IPS-NIHi11 (cell line): Measurements from ENCODE around the gene FALEC.

Experiments
- DNase-seq: peaks from one replicate; pipeline ENCODE4 v3.0.0; 2012; ENCODE audit warnings: mixed read lengths, low spot score

Gene FALEC

GRCh38 chr1:150515328-150516049 is at the start of gene FALEC:
Gene FALEC, plus strand, starts transcription at chr1:150515752.
- peak; percentile 100 for DNase-seq

- DNase-seq = no peak
These were observed 48.6 kb upstream of the FALEC start for GRCh38 chr1:150466964-150467363.

- no peak for DNase-seq
These were observed 46.3 kb upstream of the FALEC start for GRCh38 chr1:150469291-150469690.

DNA sequence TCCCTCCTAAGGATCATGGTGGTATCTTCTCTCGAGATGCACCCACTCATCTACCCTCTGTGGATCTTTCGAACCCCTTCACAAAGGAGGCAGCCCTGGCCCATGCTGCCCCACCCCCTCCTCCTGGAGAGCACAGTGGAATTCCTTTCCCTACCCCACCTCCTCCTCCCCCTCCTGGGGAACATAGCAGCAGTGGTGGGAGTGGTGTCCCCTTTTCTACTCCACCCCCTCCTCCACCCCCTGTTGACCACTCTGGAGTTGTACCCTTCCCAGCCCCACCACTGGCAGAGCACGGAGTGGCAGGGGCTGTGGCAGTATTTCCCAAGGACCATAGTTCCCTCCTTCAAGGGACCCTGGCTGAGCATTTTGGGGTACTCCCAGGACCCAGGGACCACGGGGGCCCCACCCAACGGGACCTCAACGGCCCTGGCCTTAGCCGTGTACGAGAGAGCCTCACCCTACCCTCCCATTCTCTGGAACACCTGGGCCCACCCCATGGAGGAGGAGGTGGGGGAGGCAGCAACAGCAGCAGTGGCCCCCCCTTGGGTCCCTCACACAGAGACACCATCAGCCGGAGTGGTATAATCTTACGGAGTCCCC is 42.9 kb upstream of the FALEC start:
- peak; percentile 59 for DNase-seq

GRCh38 chr1:150473659-150474058 is 41.9 kb upstream of the FALEC start:
- DNase-seq = no peak

GRCh38 chr1:150474869-150475268 is 40.7 kb upstream of the FALEC start:
- DNase-seq = no peak

DNA sequence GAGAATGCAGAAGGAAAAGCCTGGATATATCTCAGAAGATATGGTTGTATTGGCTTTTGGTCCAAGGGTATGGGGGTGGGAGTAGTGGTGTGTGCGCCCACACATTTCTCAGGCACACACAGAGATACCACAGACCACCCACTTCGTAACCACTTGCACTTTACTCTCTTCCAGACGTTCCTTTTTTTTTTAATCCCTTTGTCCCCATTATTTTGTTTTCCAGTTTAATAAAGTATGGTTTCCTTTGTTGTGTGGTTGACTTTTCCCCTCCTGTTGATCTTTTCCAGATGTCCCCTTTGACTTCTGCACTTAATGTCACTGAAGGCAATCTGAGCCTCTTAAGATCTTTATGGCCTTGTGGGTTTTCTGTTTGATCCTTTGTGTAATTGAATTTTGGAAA is 38.8 kb upstream of the FALEC start:
- DNase-seq = no peak

GRCh38 chr1:150477320-150477719 is 38.2 kb upstream of the FALEC start:
- DNase-seq = no peak

DNA sequence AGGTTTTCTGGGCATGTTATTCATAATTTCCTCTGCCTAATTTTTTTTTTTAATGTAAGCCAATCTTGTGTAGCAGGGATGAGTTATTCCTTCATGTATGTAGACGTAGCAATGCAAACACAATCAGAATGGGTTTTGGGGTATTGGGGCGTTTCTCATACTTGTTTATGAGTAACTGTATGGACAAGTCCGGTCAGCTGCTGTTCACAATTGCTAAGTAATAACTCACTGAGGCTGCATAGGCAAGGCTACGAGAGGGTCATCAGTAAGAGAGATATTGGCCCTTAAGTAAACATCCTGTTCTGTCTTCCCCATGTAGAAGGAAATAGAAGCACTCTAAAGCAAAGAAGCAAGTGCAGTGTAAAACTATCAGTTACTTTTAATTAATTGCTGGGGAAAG is 37.8 kb upstream of the FALEC start:
- DNase-seq = no peak

- DNase-seq = no peak
These were observed 36.2 kb upstream of the FALEC start for GRCh38 chr1:150479370-150479769.

DNA sequence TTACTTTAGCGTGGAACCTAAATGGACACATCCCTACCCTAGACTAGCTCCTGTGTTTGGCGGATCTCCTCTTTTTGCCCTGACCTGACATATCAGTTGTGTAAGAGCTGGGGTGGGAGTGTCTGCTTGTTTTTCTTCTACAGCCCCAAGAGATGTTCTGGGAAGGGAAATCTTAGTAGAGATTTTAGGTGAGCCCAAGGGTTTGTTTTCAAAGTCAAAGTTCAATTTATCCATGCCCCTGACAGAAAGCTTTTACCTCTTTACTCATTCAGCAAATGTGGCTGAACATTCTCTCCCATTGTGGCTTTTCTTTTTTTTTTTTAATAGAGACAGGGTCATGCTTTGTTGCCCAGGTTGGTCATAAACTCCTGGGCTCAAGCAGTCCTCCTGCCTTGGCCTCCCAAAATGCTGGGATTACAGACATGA is 35.6 kb upstream of the FALEC start:
- no peak for DNase-seq

DNA sequence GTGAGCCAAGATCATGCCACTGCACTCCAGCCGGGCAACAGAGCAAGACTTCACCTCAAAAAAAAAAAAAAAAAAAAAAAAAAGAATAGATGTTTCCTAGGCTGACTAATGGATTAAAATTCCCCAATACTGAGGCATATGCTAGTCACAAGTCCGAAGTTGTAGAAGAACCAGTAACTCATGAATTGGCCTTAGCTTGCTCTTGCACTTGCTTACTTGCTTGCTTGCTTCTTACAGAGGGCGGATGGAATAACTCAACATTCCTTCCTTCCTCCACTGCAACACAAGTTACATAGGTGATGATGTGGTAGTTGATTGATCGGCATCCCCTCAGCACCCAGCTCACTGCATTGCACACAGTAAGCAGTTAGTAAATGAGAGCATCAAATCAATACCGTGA is 31.1 kb upstream of the FALEC start:
- DNase-seq = no peak

DNA sequence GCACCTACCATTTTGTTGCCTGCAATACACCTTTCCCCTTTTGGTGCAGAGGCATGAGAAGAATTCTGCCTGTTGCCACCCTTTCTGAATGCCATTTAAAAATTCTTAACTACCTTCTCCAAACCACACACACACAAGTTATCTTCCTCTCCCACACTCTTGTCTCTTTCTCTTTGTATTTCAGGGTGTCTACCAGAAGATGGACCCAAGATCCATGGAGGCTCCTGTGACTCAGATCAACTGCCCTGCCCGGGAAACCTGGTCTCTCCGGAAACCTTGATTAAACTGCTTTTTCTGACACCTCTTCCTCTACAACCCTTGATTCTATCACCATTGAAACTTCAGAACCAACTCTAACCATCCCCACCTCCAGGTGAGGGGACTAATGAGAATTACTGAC is 30.7 kb upstream of the FALEC start:
- no peak for DNase-seq

- DNase-seq = peak; percentile 95
These were observed 28.4 kb upstream of the FALEC start, which contains the start of gene TARS2 for GRCh38 chr1:150486966-150487762. Gene TARS2, plus strand, starts transcription at chr1:150487419. Its CDS starts 32 bp downstream, at chr1:150487451.

DNA sequence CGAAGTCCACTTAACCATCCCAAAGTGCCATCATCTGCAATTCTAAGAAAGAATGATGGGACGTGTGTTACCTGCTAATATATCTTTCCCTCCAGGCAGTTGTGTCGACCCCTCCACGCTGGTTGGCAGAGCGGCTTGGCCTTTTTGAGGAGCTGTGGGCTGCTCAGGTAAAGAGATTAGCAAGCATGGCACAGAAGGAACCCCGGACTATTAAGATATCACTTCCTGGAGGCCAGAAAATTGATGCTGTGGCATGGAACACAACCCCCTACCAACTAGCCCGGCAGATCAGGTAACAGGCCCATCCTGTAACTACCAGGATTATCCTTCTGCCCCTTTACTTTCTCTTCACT is 27.8 kb upstream of the FALEC start:
- DNase-seq = no peak

GRCh38 chr1:150493175-150493574 is 22.4 kb upstream of the FALEC start:
- DNase-seq = no peak

GRCh38 chr1:150498342-150498741 is 17.2 kb upstream of the FALEC start:
- no peak for DNase-seq

DNA sequence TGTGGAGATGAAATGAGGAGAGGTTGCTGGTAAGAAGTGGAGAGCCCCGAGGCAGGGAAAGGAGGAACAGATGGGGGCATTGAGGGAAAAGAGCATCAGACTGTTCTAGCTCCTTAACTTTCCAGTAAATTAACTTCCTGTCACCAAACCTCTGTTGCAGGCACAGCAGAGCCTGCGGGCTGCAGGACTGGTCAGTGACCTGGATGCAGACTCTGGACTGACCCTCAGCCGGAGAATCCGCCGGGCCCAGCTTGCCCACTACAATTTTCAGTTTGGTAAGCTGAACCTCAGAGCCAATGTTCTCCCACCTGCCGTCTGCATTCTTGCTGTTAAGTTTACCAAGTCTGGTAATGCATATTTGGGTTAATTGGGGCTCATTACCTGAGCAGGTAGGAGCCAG is 10.1 kb upstream of the FALEC start:
- no peak for DNase-seq

- no peak for DNase-seq
These were observed 7.4 kb upstream of the FALEC start, which contains the start of gene ECM1 for GRCh38 chr1:150507912-150508864. Gene ECM1, plus strand, starts transcription at chr1:150508109. Its CDS starts 101 bp downstream, at chr1:150508210.

GRCh38 chr1:150508982-150509381 is 6.6 kb upstream of the FALEC start:
- no peak for DNase-seq

GRCh38 chr1:150511551-150511950 is 4.0 kb upstream of the FALEC start:
- DNase-seq = no peak
